Skin epidermis (tissue), 12 donors: ENCODE measurements around the gene GMDS.
A peak's percentile ranks its signal among the peaks of the same experiment; 100 is the strongest.

Experiments
- H3K27ac ChIP-seq, 21 experiments: fragments of 200-600 bp; sonication (generic) in 11 of 21; one replicate each; pipeline ENCODE4 v1.5.0; 2020; ENCODE audit warnings: mild to moderate bottlenecking in 3 of 21, inconsistent platforms in 2 of 21, moderate library complexity in 2 of 21
- H3K4me3 ChIP-seq, 7 experiments: fragments of 200-600 bp; sonication (generic) in 2 of 7; one replicate each; pipeline ENCODE4 v1.5.0; 2020; ENCODE audit warnings: inconsistent platforms in 2 of 7, mild to moderate bottlenecking in 2 of 7, moderate library complexity in 1 of 7

The GMDS gene

DNA sequence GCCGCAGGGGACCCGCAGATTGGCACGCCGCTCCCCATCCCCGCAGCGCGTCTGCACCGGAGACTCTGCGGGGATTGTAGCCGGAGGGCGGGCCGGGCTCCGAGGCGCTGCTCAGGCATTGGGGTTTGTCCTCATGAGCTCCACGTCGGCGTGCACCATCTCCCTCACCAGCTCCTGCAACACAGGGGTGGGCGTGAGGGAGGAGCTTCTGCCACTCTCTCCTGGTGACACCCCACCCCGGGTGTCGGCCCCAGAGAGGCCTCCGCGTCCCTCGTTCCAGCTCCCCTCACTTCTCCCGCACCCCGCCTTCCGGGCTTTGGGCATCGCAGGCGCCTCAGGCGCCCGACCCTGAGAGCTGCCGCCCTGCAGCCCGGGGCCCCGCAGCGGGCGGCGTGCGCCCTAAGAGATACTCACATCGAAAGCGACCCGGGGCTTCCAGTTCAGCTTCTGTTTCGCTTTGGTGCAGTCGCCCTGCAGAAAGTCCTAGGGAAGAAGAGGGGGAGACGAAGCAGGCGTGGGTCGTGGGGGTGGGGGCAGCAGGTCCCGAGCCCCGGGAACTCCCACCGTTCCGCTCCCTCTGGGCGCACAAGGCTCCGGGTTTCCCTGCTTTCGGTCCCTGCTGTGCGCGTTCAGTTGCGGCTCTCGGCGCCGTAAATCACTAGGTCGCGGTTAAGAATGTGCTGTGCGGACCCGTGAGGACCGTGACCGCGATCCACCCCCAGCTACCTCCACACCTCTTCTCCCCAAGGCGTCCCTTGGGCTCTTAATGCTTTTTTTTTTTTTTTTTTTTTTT lies 621.2 kb downstream of the GMDS start:
- peak overlapping the region in 15 of 21 experiments; percentile 1 to 85 (median 62) for H3K27ac ChIP-seq

DNA sequence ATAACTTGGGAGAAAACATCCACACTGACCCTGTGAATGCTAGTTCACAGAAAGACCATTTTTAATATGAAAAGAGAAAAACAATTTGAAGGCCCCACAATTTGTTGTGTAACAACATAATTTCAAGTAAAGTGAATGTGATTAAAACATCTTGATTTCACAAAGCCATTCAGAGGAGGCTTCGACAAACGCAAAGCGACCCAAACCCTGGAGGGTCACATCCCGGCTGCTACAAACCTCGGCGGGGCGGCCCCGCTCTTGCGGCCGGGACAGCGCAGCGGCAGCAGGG lies 621.7 kb downstream of the GMDS start:
- Histone ChIP-seq H3K27ac (peak overlapping the region in 6 of 21 experiments; percentile 29 to 85 (median 72)), H3K4me3 (peak overlapping the region in 2 of 7 experiments; percentile 44 to 52)

More for the DNA sequence above, 621.2 kb downstream of the GMDS start:
- peak overlapping the region; percentile 39 to 56 (median 50) for H3K4me3 ChIP-seq

GRCh38 chr6:1622851-1623768 lies 622.3 kb downstream of the GMDS start:
- Histone ChIP-seq H3K27ac (peak overlapping the region in 3 of 21 experiments; percentile 29 to 81 (median 49)), H3K4me3 (no peak overlapping the region)

GRCh38 chr6:1622220-1622850 lies 623.1 kb downstream of the GMDS start:
- no peak overlapping the region for H3K27ac ChIP-seq
- H3K4me3 ChIP-seq, result no peak overlapping the region

DNA sequence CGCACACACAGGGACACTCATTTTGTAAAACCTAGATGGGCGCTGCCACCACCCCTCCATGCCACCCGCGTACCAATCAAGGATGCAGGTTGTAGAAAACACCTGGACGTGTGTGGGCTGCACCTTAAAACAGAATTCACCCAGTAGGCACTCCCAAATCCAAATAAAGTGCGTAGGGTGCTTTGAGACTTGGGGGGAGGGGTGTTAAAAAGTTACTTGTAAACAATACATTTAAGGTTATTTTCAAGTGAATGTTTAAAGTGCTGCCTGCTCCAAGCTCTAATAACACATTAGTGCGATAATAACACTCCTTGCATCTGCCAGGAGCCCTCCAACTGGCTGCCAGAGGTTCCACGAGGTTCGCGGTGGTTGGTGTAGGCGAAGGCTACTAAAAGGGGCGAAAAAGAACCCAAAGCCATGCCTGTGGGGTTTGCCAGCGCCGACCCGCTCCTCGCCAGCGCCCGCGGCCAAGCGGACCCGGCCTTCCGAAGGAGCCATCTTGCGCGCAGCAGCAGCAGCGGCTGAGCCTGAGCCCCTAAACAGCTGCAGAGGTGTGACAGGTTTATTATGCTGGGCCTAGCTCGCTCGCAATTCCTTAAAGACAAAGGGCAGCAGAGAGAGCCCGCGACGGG lies 624.2 kb downstream of the GMDS start:
- Histone ChIP-seq H3K4me3 (no peak overlapping the region), H3K27ac (no peak overlapping the region)

DNA sequence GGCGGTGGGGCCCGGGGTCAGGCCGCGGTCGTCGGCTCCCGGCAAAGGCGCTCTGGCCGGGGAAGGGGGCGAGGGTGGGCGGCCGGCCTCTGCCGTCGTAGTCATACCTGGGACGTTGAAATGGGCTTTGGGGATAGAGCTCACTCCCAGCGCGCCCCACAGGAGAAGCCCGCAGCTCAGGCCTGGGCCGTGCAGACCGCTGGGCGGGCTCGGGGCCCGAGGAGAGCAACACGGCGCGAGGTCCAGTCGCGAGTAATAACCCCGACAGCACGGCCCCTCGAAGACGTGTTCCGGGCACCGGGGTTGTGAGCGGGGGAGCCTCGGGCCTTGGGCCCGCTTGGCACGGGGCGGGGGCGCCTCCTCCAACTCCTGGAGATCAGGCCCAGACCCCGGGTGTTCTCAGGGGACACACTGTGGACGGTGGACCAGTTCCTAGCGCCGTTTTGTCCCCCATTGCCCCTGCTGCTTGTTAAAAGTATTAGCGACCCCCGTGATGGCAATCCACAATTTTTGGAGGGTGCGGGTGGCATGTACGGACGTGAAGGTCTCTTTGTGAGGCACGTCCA lies 624.8 kb downstream of the GMDS start:
- Histone ChIP-seq H3K4me3 (peak overlapping the region in 1 of 7 experiments; percentile 9), H3K27ac (peak overlapping the region in 3 of 21 experiments; percentile 42 to 64 (median 53))

- peak overlapping the region in 5 of 7 experiments; percentile 1 to 17 (median 12) for H3K4me3 ChIP-seq
- H3K27ac ChIP-seq, result peak overlapping the region in 8 of 21 experiments; percentile 4 to 64 (median 34)
Observed at GRCh38 chr6:1619673-1620503, 625.5 kb downstream of the GMDS start.

GRCh38 chr6:1619098-1619672 lies 626.2 kb downstream of the GMDS start:
- peak overlapping the region in 2 of 7 experiments; percentile 1 to 17 for H3K4me3 ChIP-seq
- peak overlapping the region in 6 of 21 experiments; percentile 15 to 64 (median 48) for H3K27ac ChIP-seq

GRCh38 chr6:1618311-1619097 lies 626.9 kb downstream of the GMDS start:
- H3K4me3 ChIP-seq, result no peak overlapping the region
- H3K27ac ChIP-seq, result peak overlapping the region in 5 of 21 experiments; percentile 11 to 64 (median 53)

GRCh38 chr6:1617466-1618310 lies 627.7 kb downstream of the GMDS start:
- H3K27ac ChIP-seq, result peak overlapping the region in 1 of 21 experiments; percentile 22
- H3K4me3 ChIP-seq, result no peak overlapping the region

- Histone ChIP-seq H3K4me3 (no peak overlapping the region), H3K27ac (peak overlapping the region in 3 of 21 experiments; percentile 17 to 34 (median 22))
Observed at GRCh38 chr6:1616701-1617463, 628.5 kb downstream of the GMDS start.

DNA sequence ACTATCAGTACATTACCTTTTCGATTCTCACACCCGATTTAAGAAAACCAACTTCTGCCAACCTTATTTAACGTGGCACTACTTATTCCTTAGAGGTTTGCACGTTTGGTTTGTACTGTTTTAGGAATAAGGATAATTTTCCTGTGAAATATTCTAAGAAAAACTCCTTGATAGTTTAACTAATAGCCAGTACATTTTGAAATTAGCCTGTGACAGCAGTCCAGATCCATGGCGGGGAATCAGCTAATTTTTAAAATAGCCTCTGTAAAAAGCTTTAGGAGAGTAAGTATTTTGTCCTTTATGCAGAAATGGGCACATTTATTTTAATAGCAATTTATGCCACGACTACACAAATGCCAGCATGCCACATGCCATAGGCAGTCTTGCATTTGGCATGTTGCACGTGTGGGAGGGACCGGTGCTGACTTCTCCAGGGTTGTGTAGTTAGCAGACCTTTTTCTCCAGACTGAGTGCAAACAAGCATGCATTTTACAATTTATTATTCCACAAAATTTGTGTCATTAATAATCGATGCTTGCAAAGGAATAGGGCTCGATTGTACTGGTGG lies 629.5 kb downstream of the GMDS start:
- peak overlapping the region in 4 of 21 experiments; percentile 77 to 91 (median 86) for H3K27ac ChIP-seq
- H3K4me3 ChIP-seq, result peak overlapping the region in 2 of 7 experiments; percentile 46 to 61

DNA sequence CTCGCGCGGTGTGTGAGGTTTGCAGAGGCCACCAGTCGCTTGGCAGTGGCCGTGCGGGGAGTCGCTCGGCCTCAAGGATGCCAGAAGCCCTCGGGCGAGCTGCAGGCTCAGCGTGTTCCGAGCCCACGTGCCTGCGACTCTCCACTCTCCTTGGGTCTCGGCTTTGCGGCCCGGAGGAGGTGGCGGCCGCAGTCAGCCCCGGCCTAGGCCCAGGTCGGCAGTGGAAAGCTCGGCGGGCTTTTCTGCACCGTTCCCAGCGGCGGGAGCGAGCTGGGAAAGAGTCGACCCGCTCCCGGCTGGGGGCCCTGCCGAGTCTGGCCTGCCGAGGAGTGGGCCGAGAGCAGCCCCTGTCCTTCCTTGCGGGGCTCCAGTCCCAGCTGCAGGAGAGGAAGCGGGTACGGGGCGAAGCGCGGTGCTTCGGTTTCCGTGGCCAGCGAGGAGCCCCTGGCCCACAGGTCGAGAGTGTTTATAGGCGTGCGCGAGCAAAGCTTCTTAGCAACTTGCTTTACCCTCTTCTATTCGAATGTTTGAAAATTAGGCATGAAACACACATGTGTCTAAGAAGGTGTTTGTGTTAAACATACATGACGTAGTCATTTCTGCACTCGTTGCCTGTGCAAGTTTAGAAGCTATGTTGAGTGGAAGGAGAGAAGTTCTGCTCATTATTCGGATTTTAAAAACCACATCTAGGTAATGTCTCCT lies 630.1 kb downstream of the GMDS start:
- peak overlapping the region; percentile 31 to 65 (median 61) for H3K4me3 ChIP-seq
- H3K27ac ChIP-seq, result peak overlapping the region in 13 of 21 experiments; percentile 32 to 91 (median 77)

- Histone ChIP-seq H3K27ac (peak overlapping the region in 19 of 21 experiments; percentile 25 to 91 (median 72)), H3K4me3 (peak overlapping the region; percentile 31 to 65 (median 61))
Observed at GRCh38 chr6:1614448-1615150, 630.8 kb downstream of the GMDS start.
